GM23248 (cell line): ENCODE results near the gene SLC2A9. TPM values are rescaled to one million over a fixed set of nuclear protein-coding genes. Genes with fewer than 3 reads are reported as not detected.

ENCODE experiments used
- DNase-seq: peaks from one replicate; pipeline ENCODE4 v3.0.0-alpha.2; 2015
- H2AFZ ChIP-seq: fragments of 200-600 bp; sonication (generic); 2 replicates; pipeline ENCODE4 v1.6.1; 2016; ENCODE audit warnings: antibody characterized with exemption
- H3F3A ChIP-seq: fragments of 200-600 bp; sonication (generic); 2 replicates; pipeline ENCODE4 v1.6.1; 2016; ENCODE audit warnings: mild to moderate bottlenecking, antibody characterized with exemption, mixed run types; ENCODE audit not compliant: insufficient read depth
- H3K27ac ChIP-seq: fragments of 200-600 bp; sonication (generic); 2 replicates; pipeline ENCODE4 v1.5.1; 2016; ENCODE audit warnings: mild to moderate bottlenecking
- H3K27me3 ChIP-seq: fragments of 200-600 bp; sonication (generic); replicated peaks from 2 replicates; pipeline ENCODE4 v1.6.1; 2016; ENCODE audit warnings: mild to moderate bottlenecking; ENCODE audit not compliant: insufficient read depth
- H3K36me3 ChIP-seq: fragments of 200-600 bp; sonication (generic); 2 replicates; pipeline ENCODE4 v1.6.1; 2016; ENCODE audit warnings: low read depth, mild to moderate bottlenecking
- H3K4me1 ChIP-seq: fragments of 200-600 bp; sonication (generic); 2 replicates; pipeline ENCODE4 v1.6.1; 2016; ENCODE audit warnings: mild to moderate bottlenecking; ENCODE audit not compliant: insufficient read depth
- H3K4me2 ChIP-seq: fragments of 200-600 bp; sonication (generic); one replicate; pipeline ENCODE4 v1.6.1; 2016; ENCODE audit warnings: mild to moderate bottlenecking; ENCODE audit not compliant: unreplicated experiment
- H3K4me3 ChIP-seq: fragments of 200-600 bp; sonication (generic); 2 replicates; pipeline ENCODE4 v1.5.1; 2016; ENCODE audit warnings: mild to moderate bottlenecking
- H3K79me2 ChIP-seq: fragments of 200-600 bp; sonication (generic); 2 replicates; pipeline ENCODE4 v1.6.1; 2016; ENCODE audit warnings: mild to moderate bottlenecking; ENCODE audit not compliant: insufficient read depth
- H3K9ac ChIP-seq: fragments of 200-600 bp; sonication (generic); 2 replicates; pipeline ENCODE4 v1.6.1; 2016; ENCODE audit warnings: mild to moderate bottlenecking
- H3K9me2 ChIP-seq: fragments of 200-600 bp; sonication (generic); 2 replicates; pipeline ENCODE4 v1.6.1; 2016; ENCODE audit warnings: mixed run types, mild to moderate bottlenecking, moderate library complexity; ENCODE audit not compliant: insufficient read depth
- H3K9me3 ChIP-seq: fragments of 200-600 bp; sonication (generic); one replicate; pipeline ENCODE4 v1.6.1; 2017; ENCODE audit warnings: low read depth
- H4K20me1 ChIP-seq: fragments of 200-600 bp; sonication (generic); 2 replicates; pipeline ENCODE4 v1.6.0; 2016; ENCODE audit not compliant: insufficient read depth
- EZH2 ChIP-seq: fragments of 200-600 bp; sonication (generic); IDR thresholded peaks from 2 replicates; pipeline ENCODE4 v1.6.1; 2018; ENCODE audit warnings: antibody characterized with exemption, mild to moderate bottlenecking; ENCODE audit not compliant: insufficient read depth, poor library complexity, severe bottlenecking
- EZH2phosphoT487 ChIP-seq: fragments of 200-600 bp; sonication (generic); IDR thresholded peaks from 2 replicates; pipeline ENCODE4 v1.6.1; 2018; ENCODE audit warnings: antibody characterized with exemption, moderate library complexity, mild to moderate bottlenecking, low read depth; ENCODE audit not compliant: insufficient read depth
- WGBS, 2 experiments: methylation state at CpG; one replicate each; pipeline ENCODE4 v1.1.6; 2015 to 2017; ENCODE audit warnings: low lambda C conversion rate in 2 of 2, low coverage in 1 of 2; ENCODE audit errors: missing lambda C conversion rate in 2 of 2; 5-methylcytosine and 5-hydroxymethylcytosine counted together
- in situ Hi-C: fragments of 300-500 bp; cut with MboI; formaldehyde crosslinking; loops from 2 replicates; pipeline ENCODE4 v1.15.0; 2020
- polyA plus RNA-seq: library from polyadenylated mRNA; unstranded; fragments of >200 nt; fragmentation: Nextera tagmentation; extraction: Ambion mirVana; gene quantifications from 2 replicates; pipeline ENCODE4 v1.2.1, GENCODE V29; 2016
- total RNA-seq: library from RNA; depleted of rRNA; stranded (reverse); fragments of >200 nt; shearing (Covaris generic); gene quantifications from 2 replicates; pipeline ENCODE4 v1.2.3, GENCODE V29; 2014

Gene SLC2A9
- total and polyA plus RNA-seq, 2 experiments from 2014 or later, result 2.8 to 3.5 TPM

- H3K9me2 ChIP-seq, result no peaks in the 10 kb centered on the region
- H4K20me1 ChIP-seq, result no peaks in the 10 kb centered on the region
- peaks cover under 1% of the 10 kb centered on the region; the same call in 1 of the 2 replicates for H3F3A ChIP-seq
- no peak overlapping the region for H3K4me3 ChIP-seq
- H3K9me3 ChIP-seq, result no peaks in the 10 kb centered on the region
- no peaks in the 10 kb centered on the region for H3K79me2 ChIP-seq
- no peak for TF ChIP-seq EZH2
- no peak for TF ChIP-seq EZH2phosphoT487
- WGBS, 2 experiments, result 73 to 80% methylated on average over 3 of the region's 3 CpGs
- in situ Hi-C loops, result loop anchor here (10.0 kb wide), 1 partner anchor 247 kb away; no protein-coding TSS in a partner anchor
- no peaks in the 10 kb centered on the region for H3K27me3 ChIP-seq
- no peak for DNase-seq
- H3K4me2 ChIP-seq, result no peak overlapping the region
- no peak overlapping the region for H3K27ac ChIP-seq
- no peaks in the 10 kb centered on the region for H3K36me3 ChIP-seq
- H3K4me1 ChIP-seq, result peaks cover 9% of the 10 kb centered on the region
- H3K9ac ChIP-seq, result no peak overlapping the region
- H2AFZ ChIP-seq, result no peak overlapping the region
These were observed 9.4 kb downstream of the SLC2A9 start for GRCh38 chr4:10011885-10012284.

GRCh38 chr4:10011277-10011676 is 10.0 kb downstream of the SLC2A9 start:
- TF ChIP-seq EZH2phosphoT487 (no peak), EZH2 (no peak)
- Histone ChIP-seq H3K27ac (no peak overlapping the region), H2AFZ (no peak overlapping the region), H3F3A (peaks cover 6% of the 10 kb centered on the region; the same call in 1 of the 2 replicates), H3K36me3 (no peaks in the 10 kb centered on the region), H3K4me2 (no peak overlapping the region), H3K9ac (no peak overlapping the region), H3K4me1 (peaks cover 15% of the 10 kb centered on the region), H3K27me3 (no peaks in the 10 kb centered on the region), H3K9me3 (no peaks in the 10 kb centered on the region), H3K9me2 (no peaks in the 10 kb centered on the region), H3K79me2 (no peaks in the 10 kb centered on the region), H4K20me1 (no peaks in the 10 kb centered on the region), H3K4me3 (no peak overlapping the region)
- 92 to 100% methylated on average over 1 of the region's 1 CpG for WGBS, 2 experiments
- DNase-seq, result no peak
- in situ Hi-C loops, result loop anchor here (10.0 kb wide), 1 partner anchor 246 kb away; no protein-coding TSS in a partner anchor

- no peaks in the 10 kb centered on the region for H4K20me1 ChIP-seq
- H3K4me1 ChIP-seq, result peaks cover 23% of the 10 kb centered on the region
- no peaks in the 10 kb centered on the region for H3K79me2 ChIP-seq
- no peak for DNase-seq
- no peak overlapping the region for H2AFZ ChIP-seq
- no peaks in the 10 kb centered on the region for H3K36me3 ChIP-seq
- no peak overlapping the region for H3K4me2 ChIP-seq
- no peak overlapping the region for H3K27ac ChIP-seq
- in situ Hi-C loops, result loop anchor here (10.0 kb wide), 1 partner anchor 245 kb away; no protein-coding TSS in a partner anchor
- no peak for TF ChIP-seq EZH2phosphoT487
- no peak for TF ChIP-seq EZH2
- peaks cover 10% of the 10 kb centered on the region; the same call in 1 of the 2 replicates for H3F3A ChIP-seq
- no peaks in the 10 kb centered on the region for H3K27me3 ChIP-seq
- no peaks in the 10 kb centered on the region for H3K9me2 ChIP-seq
- H3K9ac ChIP-seq, result no peak overlapping the region
- WGBS, 2 experiments, result 69 to 70% methylated on average over 3 of the region's 3 CpGs
- H3K9me3 ChIP-seq, result no peaks in the 10 kb centered on the region
- no peak overlapping the region for H3K4me3 ChIP-seq
These were observed 11.3 kb downstream of the SLC2A9 start for GRCh38 chr4:10009861-10010500.

GRCh38 chr4:10008609-10009005 is 12.7 kb downstream of the SLC2A9 start:
- no peaks in the 10 kb centered on the region for H3K36me3 ChIP-seq
- DNase-seq, result no peak
- H3K9me2 ChIP-seq, result no peaks in the 10 kb centered on the region
- no peak overlapping the region for H3K9ac ChIP-seq
- in situ Hi-C loops, result no loop called here
- no peak overlapping the region for H3K27ac ChIP-seq
- H3K4me1 ChIP-seq, result peaks cover 23% of the 10 kb centered on the region
- TF ChIP-seq EZH2 (no peak), EZH2phosphoT487 (no peak)
- no peaks in the 10 kb centered on the region for H3K79me2 ChIP-seq
- H2AFZ ChIP-seq, result no peak overlapping the region
- no peaks in the 10 kb centered on the region for H3K9me3 ChIP-seq
- H3F3A ChIP-seq, result peaks cover 10% of the 10 kb centered on the region; the same call in 1 of the 2 replicates
- 81 to 86% methylated on average over 3 of the region's 3 CpGs for WGBS, 2 experiments
- no peaks in the 10 kb centered on the region for H3K27me3 ChIP-seq
- H4K20me1 ChIP-seq, result no peaks in the 10 kb centered on the region
- no peak overlapping the region for H3K4me3 ChIP-seq
- H3K4me2 ChIP-seq, result no peak overlapping the region
